Aorta (tissue), 5 donors: Measurements from ENCODE around the gene ZNF343. TPM values are rescaled to one million over a fixed set of nuclear protein-coding genes. Genes with fewer than 3 reads are reported as not detected.
"Not testable (repeated sequence)": the region's sequence is repeated elsewhere in the genome, so short reads cannot be mapped to it uniquely, and the experiment has no call there.

Source experiments
- ATAC-seq: fragments of 200-7000 bp; cut with Tn5 transposase; one replicate; pipeline ENCODE4 v1.9.1; 2022; ENCODE audit warnings: moderate library complexity; ENCODE audit not compliant: low FRiP score
- DNase-seq, 2 donors: peaks; one replicate each; pipeline ENCODE4 v3.0.0-alpha.2; 2020
- H3K27ac ChIP-seq, 2 donors: one replicate each; pipeline ENCODE4 v1.5.1; 2013; ENCODE audit warnings: low read length in 2 of 2, mild to moderate bottlenecking in 2 of 2, moderate library complexity in 2 of 2, control low read depth in 1 of 2, inconsistent platforms in 1 of 2, low read depth in 1 of 2
- H3K27me3 ChIP-seq, 2 donors: one replicate each; pipeline ENCODE4 v1.6.1; 2013; ENCODE audit warnings: control low read depth in 1 of 2, low read length in 1 of 2, mild to moderate bottlenecking in 1 of 2, moderate library complexity in 1 of 2; ENCODE audit not compliant: insufficient read depth in 2 of 2, control insufficient read depth in 1 of 2
- H3K36me3 ChIP-seq, 2 donors: one replicate each; pipeline ENCODE4 v1.6.1; 2013; ENCODE audit warnings: control low read depth in 1 of 2, low read length in 1 of 2, mild to moderate bottlenecking in 1 of 2; ENCODE audit not compliant: insufficient read depth in 2 of 2, control insufficient read depth in 1 of 2
- H3K4me1 ChIP-seq, 2 donors: one replicate each; pipeline ENCODE4 v1.6.1; 2013; ENCODE audit warnings: low read length in 2 of 2, control low read depth in 1 of 2, mild to moderate bottlenecking in 1 of 2, moderate library complexity in 1 of 2; ENCODE audit not compliant: insufficient read depth in 2 of 2, control insufficient read depth in 1 of 2
- H3K4me3 ChIP-seq, 2 donors: one replicate each; pipeline ENCODE4 v1.5.1; 2013; ENCODE audit warnings: low read length in 2 of 2, control low read depth in 1 of 2, mild to moderate bottlenecking in 1 of 2
- H3K9me3 ChIP-seq: one replicate; pipeline ENCODE4 v1.6.1; 2013; ENCODE audit warnings: mild to moderate bottlenecking, low read length; ENCODE audit not compliant: control insufficient read depth
- WGBS, 2 donors: extraction: QIAGEN DNeasy Blood & Tissue Kit; methylation state at CpG; one replicate each; pipeline ENCODE4 v1.1.7; 2013; 5-methylcytosine and 5-hydroxymethylcytosine counted together
- intact Hi-C, 2 donors: fragments of 100-400 bp; cut with DNase I; formaldehyde crosslinking; loops; one replicate each; pipeline versions ENCODE4 v1.14.2 to v1.15.0; 2022
- polyA plus RNA-seq, 2 donors: library from polyadenylated mRNA; stranded (reverse); fragments of 200-250 nt; gene quantifications; one replicate each; pipeline ENCODE4 v1.2.3, GENCODE V29; 2013
- total RNA-seq, 2 donors: library from RNA; stranded (reverse); fragmentation: NEBNext Ultra II Directional; extraction: Animal tissue kit (Norgen Biotek cat#: 25700); gene quantifications; one replicate each; pipeline ENCODE4 v1.2.1, GENCODE V29; 2021
- donor health status: healthy with polysubstance abuse.
- donor health status: Bipolar disorder and iron deficiency.
- donor health status: DM: no; HTN: no; CAD: no.
- donor health status: DM: no; HTN: no; CAD: no.
- donor health status: DM: yes; HTN: yes; CAD: no.

Gene ZNF343
- total and polyA plus RNA-seq, 4 donors, result 5.3 to 15.0 (median 11.8) TPM

- 81 to 88% methylated on average over 2 of the region's 2 CpGs for whole genome bisulfite sequencing, 2 donors
- intact Hi-C loops, result loop anchor here in 1 of 2 donors (10.0 kb wide), 1 partner anchor 412 kb away; the partner anchor contains the start of gene STK35
- Histone ChIP-seq H3K4me3 (no peak overlapping the region), H3K27ac (no peak overlapping the region), H3K9me3 (no peaks in the 10 kb centered on the region), H3K4me1 (no peaks in the 10 kb centered on the region), H3K36me3 (no peaks in the 10 kb centered on the region), H3K27me3 (no peaks in the 10 kb centered on the region)
- no peak for DNase-seq
- no peak for ATAC-seq
Measured at GRCh38 chr20:2516399-2516798, 7.7 kb upstream of the ZNF343 start.

DNA sequence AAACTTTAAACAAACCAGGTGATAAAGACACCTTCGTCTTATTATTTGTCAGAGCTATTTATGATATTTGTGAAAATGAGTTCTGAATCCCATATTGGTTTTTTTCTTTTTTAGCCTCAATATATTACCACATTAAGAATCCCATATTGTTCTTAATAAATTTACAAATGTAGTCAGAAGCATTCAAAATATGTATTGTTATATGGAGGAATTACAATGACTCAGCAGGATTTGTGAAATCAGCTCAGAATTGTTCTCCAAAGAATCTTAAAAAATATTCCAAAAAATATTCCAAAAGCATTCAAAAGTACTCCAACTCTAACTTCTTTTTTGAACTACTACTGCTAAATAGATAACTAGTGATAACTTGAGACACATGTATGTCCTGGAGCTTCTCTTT lies 6.5 kb upstream of the ZNF343 start:
- Histone ChIP-seq H3K27ac (no peak overlapping the region), H3K4me3 (no peak overlapping the region), H3K36me3 (no peaks in the 10 kb centered on the region), H3K9me3 (no peaks in the 10 kb centered on the region), H3K27me3 (no peaks in the 10 kb centered on the region), H3K4me1 (no peaks in the 10 kb centered on the region)
- DNase-seq (no peak), ATAC-seq (no peak)
- intact Hi-C loops, result loop anchor here in 1 of 2 donors (10.0 kb wide), 1 partner anchor 410 kb away; the partner anchor contains the start of gene STK35
- 87 to 90% methylated on average over 1 of the region's 1 CpG for WGBS, 2 donors

GRCh38 chr20:2509794-2510193 lies 1.1 kb upstream of the ZNF343 start:
- no peak overlapping the region for H3K27ac ChIP-seq
- no peak for ATAC-seq
- WGBS, 2 donors, result 78 to 79% methylated on average over 3 of the region's 3 CpGs

GRCh38 chr20:2509468-2509781 lies 710 bp upstream of the ZNF343 start:
- 24 to 30% methylated on average over 9 of the region's 9 CpGs for WGBS, 2 donors
- H3K36me3 ChIP-seq, result no peaks in the 10 kb centered on the region
- H3K4me1 ChIP-seq, result peaks cover 0 to 4% of the 10 kb centered on the region in 2 donors
- no peak for DNase-seq
- H3K27me3 ChIP-seq, result no peaks in the 10 kb centered on the region
- H3K9me3 ChIP-seq, result no peaks in the 10 kb centered on the region
- peak overlapping the region; percentile 64 to 88 for H3K4me3 ChIP-seq
- no peak for ATAC-seq
- peak overlapping the region in 1 of 2 donors; percentile 81 for H3K27ac ChIP-seq
- intact Hi-C loops, result loop anchor here (5.0 kb wide), 1 partner anchor 37 kb away; the partner anchor contains the start of gene SNRPB (in 2 of the 2)

More at GRCh38 chr20:2509794-2510193, 1.1 kb upstream of the ZNF343 start:
- Histone ChIP-seq H3K4me3 (no peak overlapping the region), H3K4me1 (peaks cover 0 to 4% of the 10 kb centered on the region in 2 donors), H3K27me3 (no peaks in the 10 kb centered on the region), H3K9me3 (no peaks in the 10 kb centered on the region), H3K36me3 (no peaks in the 10 kb centered on the region)
- no peak for DNase-seq
- intact Hi-C loops, result loop anchor here (5.0 to 10.0 kb wide), 2 partner anchors 37 to 405 kb away; partner anchors contain the start of genes SNRPB (in 2 of the 2) and STK35 (in 1 of the 2)

- H3K36me3 ChIP-seq, result no peaks in the 10 kb centered on the region
- DNase-seq (peak in 1 of 2 donors; percentile 54), ATAC-seq (peak; percentile 75)
- peak overlapping the region; percentile 79 to 88 for H3K4me3 ChIP-seq
- no peaks in the 10 kb centered on the region for H3K27me3 ChIP-seq
- 3 to 5% methylated on average over 22 of the region's 22 CpGs for WGBS, 2 donors
- intact Hi-C loops, result loop anchor here (5.0 kb wide), 1 partner anchor 36 kb away; the partner anchor contains the start of gene SNRPB (in 2 of the 2)
- peak overlapping the region in 1 of 2 donors; percentile 84 for H3K27ac ChIP-seq
- peaks cover 0 to 4% of the 10 kb centered on the region in 2 donors for H3K4me1 ChIP-seq
- H3K9me3 ChIP-seq, result no peaks in the 10 kb centered on the region
Measured at GRCh38 chr20:2507875-2508630, 662 bp downstream of the ZNF343 start.

DNA sequence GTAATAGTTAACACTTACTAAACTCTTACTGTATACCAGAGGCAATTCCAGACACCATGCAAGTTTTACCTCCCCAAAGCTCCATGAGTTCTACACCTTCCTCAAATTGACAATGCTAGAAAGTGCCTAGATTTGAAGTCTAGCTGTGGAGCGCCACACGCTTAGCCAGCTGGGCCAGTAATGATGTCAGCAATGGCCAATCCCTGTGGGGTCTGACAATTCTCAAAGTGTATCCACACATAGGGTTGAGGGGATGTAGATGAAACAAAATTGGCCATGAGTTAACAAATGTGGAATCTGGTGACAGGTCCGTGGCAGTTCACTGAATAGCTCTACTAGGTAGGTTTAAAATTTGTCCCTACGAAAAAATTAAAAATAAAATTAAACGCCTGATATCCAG lies 1.3 kb downstream of the ZNF343 start:
- Histone ChIP-seq H3K4me3 (peak overlapping the region; percentile 79 to 88), H3K4me1 (peaks cover 0 to 4% of the 10 kb centered on the region in 2 donors), H3K27me3 (no peaks in the 10 kb centered on the region), H3K36me3 (no peaks in the 10 kb centered on the region), H3K9me3 (no peaks in the 10 kb centered on the region), H3K27ac (no peak overlapping the region)
- DNase-seq (no peak), ATAC-seq (no peak)
- intact Hi-C loops, result loop anchor here (5.0 kb wide), 1 partner anchor 35 kb away; the partner anchor contains the start of gene SNRPB (in 2 of the 2)
- WGBS, 2 donors, result 65 to 68% methylated on average over 5 of the region's 5 CpGs

DNA sequence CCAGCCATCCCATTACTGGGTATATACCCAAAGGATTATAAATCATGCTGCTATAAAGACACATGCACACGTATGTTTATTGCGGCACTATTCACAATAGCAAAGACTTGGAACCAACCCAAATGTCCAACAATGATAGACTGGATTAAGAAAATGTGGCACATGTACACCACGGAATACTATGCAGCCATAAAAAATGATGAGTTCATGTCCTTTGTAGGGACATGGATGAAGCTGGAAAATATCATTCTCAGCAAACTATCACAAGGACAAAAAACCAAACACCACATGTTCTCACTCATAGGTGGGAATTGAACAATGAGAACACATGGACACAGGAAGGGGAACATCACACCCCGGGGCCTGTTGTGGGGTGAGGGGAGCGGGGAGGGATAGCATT lies 2.3 kb downstream of the ZNF343 start:
- not testable (repeated sequence) for H3K27ac ChIP-seq, H3K36me3 ChIP-seq, H3K27me3 ChIP-seq, H3K9me3 ChIP-seq, DNase-seq, H3K4me1 ChIP-seq, ATAC-seq, H3K4me3 ChIP-seq
- 92 to 93% methylated on average over 3 of the region's 5 CpGs for WGBS, 2 donors
- intact Hi-C loops, result loop anchor here (5.0 kb wide), 1 partner anchor 34 kb away; the partner anchor contains the start of gene SNRPB (in 2 of the 2)

DNA sequence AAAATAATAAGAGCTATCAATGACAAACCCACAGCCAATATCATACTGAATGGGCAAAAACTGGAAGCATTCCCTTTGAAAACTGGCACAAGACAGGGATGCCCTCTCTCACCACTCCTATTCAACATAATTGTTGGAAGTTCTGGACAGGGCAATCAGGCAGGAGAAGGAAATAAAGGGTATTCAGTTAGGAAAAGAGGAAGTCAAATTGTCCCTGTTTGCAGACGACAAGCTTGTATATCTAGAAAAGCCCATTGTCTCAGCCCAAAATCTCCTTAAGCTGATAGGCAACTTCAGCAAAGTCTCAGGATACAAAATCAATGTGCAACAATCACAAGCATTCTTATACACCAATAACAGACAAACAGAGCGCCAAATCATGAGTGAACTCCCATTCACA lies 3.9 kb downstream of the ZNF343 start:
- H3K4me3 ChIP-seq, H3K27ac ChIP-seq, H3K27me3 ChIP-seq, ATAC-seq, H3K36me3 ChIP-seq, DNase-seq, H3K9me3 ChIP-seq, H3K4me1 ChIP-seq: not testable (repeated sequence)
- intact Hi-C loops, result loop anchor here (5.0 kb wide), 1 partner anchor 33 kb away; the partner anchor contains the start of gene SNRPB (in 2 of the 2)
- 93 to 94% methylated on average over 2 of the region's 2 CpGs for WGBS, 2 donors
